Measurements from ENCODE around the gene MYBPH.

MYBPH gene

GRCh38 chr1:203201516-203202205, 26.0 kb upstream of the MYBPH start:
- DNase-seq (ENCODE audit: low read depth in 2 of 2, low spot score in 1 of 2): no peak

GRCh38 chr1:203200916-203201315, 25.3 kb upstream of the MYBPH start:
- no peak for DNase-seq (ENCODE audit: low read depth in 2 of 2, low spot score in 1 of 2)

GRCh38 chr1:203199816-203200571, 24.4 kb upstream of the MYBPH start:
- no peak for DNase-seq (ENCODE audit: low read depth in 2 of 2, low spot score in 1 of 2)

DNA sequence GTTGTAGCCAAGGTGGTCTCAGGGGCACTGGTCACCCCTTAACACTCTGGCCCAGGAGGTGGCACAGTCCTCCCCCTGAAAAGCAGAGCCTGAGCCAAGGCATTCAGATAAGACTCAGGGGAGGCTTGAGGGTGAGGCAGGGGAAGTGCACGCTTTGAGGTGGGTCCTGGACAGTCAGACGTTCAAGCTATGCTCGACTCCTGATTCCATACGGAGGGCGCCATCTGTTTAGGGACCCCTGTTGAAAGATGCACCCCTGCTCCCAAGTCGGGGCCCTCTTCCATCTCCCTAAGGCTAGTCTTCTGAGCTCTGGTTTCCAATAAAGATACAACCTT, 23.8 kb upstream of the MYBPH start:
- DNase-seq (ENCODE audit: low read depth in 2 of 2, low spot score in 1 of 2): no peak

DNA sequence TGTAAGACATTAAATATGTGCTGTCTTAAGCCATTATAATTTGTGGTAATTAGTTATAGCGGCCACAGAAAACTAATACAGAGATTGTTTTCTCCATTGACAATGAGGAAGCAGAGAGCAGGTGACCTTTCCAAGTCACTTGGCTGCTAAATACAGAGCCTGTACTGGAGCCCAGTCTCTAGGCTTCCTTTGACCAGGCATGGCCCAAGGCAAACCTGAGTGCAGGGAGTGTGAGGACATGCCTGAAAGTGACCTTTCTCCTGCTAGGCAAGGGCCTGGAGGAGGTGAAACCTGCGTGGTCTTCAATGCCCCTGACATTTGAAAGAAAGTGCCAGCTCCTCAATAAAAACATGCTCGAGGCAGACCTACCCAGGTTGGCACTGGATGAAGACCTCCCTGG, 23.4 kb upstream of the MYBPH start:
- DNase-seq (ENCODE audit: low read depth in 2 of 2, low spot score in 1 of 2): no peak

DNA sequence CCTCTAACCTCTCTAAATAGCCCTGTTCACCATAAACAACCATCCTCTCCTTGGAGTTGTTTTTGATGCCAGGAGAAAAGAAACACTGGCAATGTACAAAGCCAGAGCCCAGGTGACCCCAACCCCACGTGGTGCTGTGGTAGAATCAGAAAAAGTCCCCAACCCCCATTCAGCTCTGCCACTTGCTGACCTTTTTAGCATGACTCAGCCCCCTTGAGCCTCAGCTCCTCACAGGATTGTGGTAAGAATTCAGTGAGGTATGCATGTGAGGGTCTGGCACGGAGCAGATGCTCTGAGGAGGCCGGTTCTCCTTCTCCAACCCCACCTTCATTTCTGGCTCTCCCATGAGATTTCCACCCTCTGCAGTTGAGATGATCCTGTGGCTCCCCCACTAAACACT, 22.0 kb upstream of the MYBPH start:
- no peak for DNase-seq (ENCODE audit: low read depth in 2 of 2, low spot score in 1 of 2)

GRCh38 chr1:203196371-203196770, 20.7 kb upstream of the MYBPH start:
- DNase-seq (ENCODE audit: low read depth in 2 of 2, low spot score in 1 of 2): no peak

- DNase-seq (ENCODE audit: low read depth in 2 of 2, low spot score in 1 of 2): no peak
These were observed 15.3 kb upstream of the MYBPH start for GRCh38 chr1:203190949-203191348.

DNA sequence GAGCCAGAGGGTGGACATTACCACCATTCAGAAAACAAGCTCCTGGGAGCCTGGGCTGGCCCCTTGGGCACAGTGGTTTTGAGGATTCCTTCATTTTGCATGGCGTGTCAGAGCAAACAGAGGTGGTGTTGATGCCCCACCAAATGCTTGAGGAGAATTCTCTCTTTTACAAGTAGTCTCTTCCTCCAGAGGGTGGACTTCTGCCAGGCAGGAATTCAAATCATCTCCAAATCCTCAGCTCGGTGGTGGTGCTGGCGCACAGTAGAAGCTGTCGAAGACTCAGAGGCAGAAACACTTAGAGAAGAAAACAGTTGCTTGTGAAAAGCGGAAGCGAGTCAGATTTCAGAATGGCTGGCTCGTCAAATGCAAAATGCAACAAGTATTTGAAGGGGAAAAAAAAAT, 14.3 kb upstream of the MYBPH start:
- DNase-seq (ENCODE audit: low read depth in 2 of 2, low spot score in 1 of 2): no peak

DNA sequence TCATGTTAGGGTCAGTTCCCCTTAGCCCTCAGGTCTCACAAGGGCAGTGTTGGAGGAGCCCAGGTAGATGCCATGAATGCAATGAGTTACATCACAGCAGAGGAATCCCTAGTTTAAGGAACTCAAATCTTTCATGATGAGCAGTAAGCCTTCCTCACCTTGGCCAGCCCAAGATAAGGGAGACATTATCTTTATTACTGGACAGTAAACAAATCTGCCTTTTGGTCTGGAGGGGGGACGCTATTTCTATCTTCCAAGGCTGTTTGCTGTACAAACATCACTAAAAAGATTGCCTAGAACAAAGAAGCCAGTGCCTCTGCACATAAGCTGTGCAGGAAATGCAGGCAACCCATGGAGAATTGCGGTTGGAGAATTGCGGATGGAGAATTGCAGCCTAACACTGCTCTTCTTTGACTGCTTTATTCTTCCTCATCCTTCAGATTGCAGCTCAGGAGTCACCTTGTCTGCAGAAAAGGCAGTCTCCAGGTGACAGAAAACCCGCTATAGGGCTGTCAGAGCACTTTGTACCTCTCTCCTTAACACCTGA, 13.1 kb upstream of the MYBPH start:
- DNase-seq (ENCODE audit: low read depth in 2 of 2, low spot score in 1 of 2): no peak

- DNase-seq (ENCODE audit: low read depth in 2 of 2, low spot score in 1 of 2): no peak
These were observed 12.2 kb upstream of the MYBPH start for GRCh38 chr1:203187689-203188264.

GRCh38 chr1:203187304-203187685, 11.7 kb upstream of the MYBPH start:
- no peak for DNase-seq (ENCODE audit: low read depth in 2 of 2, low spot score in 1 of 2)

GRCh38 chr1:203186446-203187303, 11.0 kb upstream of the MYBPH start, which contains the start of gene CHI3L1:
CHI3L1 (minus strand) TSS chr1:203186704; CDS start chr1:203186623, 81 bp downstream.
- DNase-seq (ENCODE audit: low read depth in 2 of 2, low spot score in 1 of 2): no peak

- DNase-seq (ENCODE audit: low read depth in 2 of 2, low spot score in 1 of 2): no peak
These were observed 10.4 kb upstream of the MYBPH start for GRCh38 chr1:203186091-203186445.

DNA sequence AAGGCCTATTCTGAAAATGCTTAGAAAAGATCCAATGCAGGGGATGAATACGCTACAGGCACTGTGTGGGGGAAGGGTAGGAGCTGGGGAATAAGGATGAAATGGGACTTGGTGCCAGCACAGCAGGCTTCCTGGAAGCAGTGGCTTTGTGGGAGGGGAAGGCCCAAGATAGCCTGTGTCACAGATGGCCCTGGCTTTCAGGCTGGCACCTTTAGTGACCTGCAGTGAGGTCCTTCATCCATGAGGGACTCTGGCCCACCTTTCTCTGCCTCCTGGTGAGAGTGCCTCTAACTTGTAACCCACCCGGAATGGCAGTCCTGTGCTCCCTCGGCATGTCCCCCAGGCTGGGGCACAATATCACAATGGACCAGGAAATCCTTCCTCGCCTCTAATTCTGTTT, 10.0 kb upstream of the MYBPH start:
- DNase-seq (ENCODE audit: low read depth in 2 of 2, low spot score in 1 of 2): no peak

GRCh38 chr1:203185061-203185461, 9.4 kb upstream of the MYBPH start:
- no peak for DNase-seq (ENCODE audit: low read depth in 2 of 2, low spot score in 1 of 2)

- DNase-seq (ENCODE audit: low read depth in 2 of 2, low spot score in 1 of 2): no peak
These were observed 8.8 kb upstream of the MYBPH start for GRCh38 chr1:203184467-203184866.

DNA sequence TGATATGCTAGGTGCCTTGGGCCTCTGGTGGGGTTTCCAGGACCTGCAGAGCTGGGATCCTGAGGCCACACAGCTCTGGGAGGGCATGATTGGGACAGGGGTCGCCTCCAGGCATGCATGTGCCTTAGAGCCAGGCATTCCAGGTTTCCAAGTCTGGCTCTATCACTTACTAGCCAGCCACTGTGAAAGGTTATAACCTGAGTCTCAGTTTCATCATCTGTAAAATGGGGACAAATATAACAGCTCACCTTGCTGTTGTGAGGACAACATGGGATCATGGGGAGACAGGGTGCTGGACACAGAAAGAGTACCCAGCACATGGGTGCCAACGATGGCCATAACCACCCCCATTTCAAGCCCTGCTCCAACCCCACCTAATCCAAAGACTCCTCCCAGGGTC, 8.2 kb upstream of the MYBPH start:
- no peak for DNase-seq (ENCODE audit: low read depth in 2 of 2, low spot score in 1 of 2)

- DNase-seq (ENCODE audit: low read depth in 2 of 2, low spot score in 1 of 2): no peak
These were observed 6.8 kb upstream of the MYBPH start for GRCh38 chr1:203182387-203182953.

- DNase-seq (ENCODE audit: low read depth in 2 of 2, low spot score in 1 of 2): no peak
These were observed 6.2 kb upstream of the MYBPH start for GRCh38 chr1:203181586-203182386.

All from stimulated activated CD8-positive, alpha-beta memory T cell treated with anti-CD3 and anti-CD28 coated beads, Interleukin-4, amount 100 ng/mL, for 1 hour (primary cell).